GM12878 (cell line): ENCODE measurements around the gene TCF20.

Experiments used
- EP300 ChIP-seq, 2 experiments: fragments of 150-350 bp in 1 of 2; IDR thresholded peaks; 2 replicates each; pipeline ENCODE4 v1.6.1; 2011 to 2012; ENCODE audit warnings: low read depth in 2 of 2, low read length in 2 of 2, borderline replicate concordance in 1 of 2, improper control_type of control experiment in 1 of 2, inconsistent platforms in 1 of 2; ENCODE audit not compliant: control insufficient read depth in 1 of 2
- NR2C2 ChIP-seq: IDR thresholded peaks from 2 replicates; pipeline ENCODE4 v1.6.1; 2011; ENCODE audit warnings: borderline replicate concordance, low read depth; ENCODE audit not compliant: control insufficient read depth, insufficient read length
- SPI1 ChIP-seq: IDR thresholded peaks from 2 replicates; pipeline ENCODE4 v1.6.1; 2011; ENCODE audit warnings: low read depth, mild to moderate bottlenecking, low read length, moderate library complexity, borderline replicate concordance; ENCODE audit not compliant: insufficient read depth
- TBL1XR1 ChIP-seq: IDR thresholded peaks from 2 replicates; pipeline ENCODE4 v1.6.1; 2012; ENCODE audit warnings: low read depth, low read length, improper control_type of control experiment

DNA sequence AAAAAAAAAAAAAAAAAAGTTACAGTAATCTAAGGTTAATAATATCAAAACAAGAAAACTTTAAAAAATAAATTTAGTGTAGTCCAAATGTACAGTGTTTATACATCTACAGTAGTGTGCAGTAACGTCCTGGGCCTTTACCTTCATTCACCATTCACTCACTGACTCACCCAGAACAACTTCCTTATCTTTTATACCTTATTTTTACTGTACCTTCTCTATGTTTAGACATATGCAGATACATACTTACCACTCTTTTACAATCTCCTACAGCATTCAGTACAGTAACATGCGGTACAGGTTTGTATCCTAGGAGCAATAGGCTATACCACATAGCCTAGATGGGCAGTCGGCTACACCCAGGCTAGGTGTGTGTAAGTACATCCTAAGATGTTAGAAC is 38.5 kb downstream of the TCF20 start:
- no peak for TF ChIP-seq TBL1XR1
- TF ChIP-seq SPI1, result no peak
- TF ChIP-seq EP300 (IDR thresholded peaks at IDR 0.05; ENCODE audit: borderline replicate concordance in 1 of 2, control insufficient read depth in 1 of 2, low read depth in 2 of 2, low read length in 2 of 2), result no peak
- TF ChIP-seq NR2C2, result no peak
